Measurements from ENCODE around the gene RTP4. TPM values are rescaled to one million over a fixed set of nuclear protein-coding genes. Genes with fewer than 3 reads are reported as not detected.

RTP4 gene
- total and polyA plus RNA-seq, 10 donors: 8.2 to 15.7 (median 10.6) TPM

GRCh38 chr3:187359798-187360486 lies 8.2 kb upstream of the RTP4 start:
- Histone ChIP-seq H3K36me3 (no peaks in the 10 kb centered on the region), H3K9me3 (no peaks in the 10 kb centered on the region), H3K27ac (no peak overlapping the region), H3K4me3 (no peak overlapping the region), H3K4me1 (peaks cover 0 to 10% (median 6%) of the 10 kb centered on the region in 6 donors), H3K27me3 (replicated peaks in 1 of 7) (no peaks in the 10 kb centered on the region)
- TF ChIP-seq POLR2A (IDR thresholded peaks at IDR 0.05) (no peak), CTCF (IDR thresholded peaks at IDR 0.05 in 8 of 11, conservative IDR thresholded peaks at IDR 0.05 in 3 of 11) (no peak), POLR2AphosphoS5 (IDR thresholded peaks at IDR 0.05) (no peak)
- WGBS, 5 donors: 81 to 90% (median 86%) methylated on average over 7 of the region's 7 CpGs
- intact Hi-C loops (cut with DNase I; ENCODE audit: low total_unique reads): loop anchor here (5.0 kb wide), 1 partner anchor 32 kb away; no protein-coding TSS in a partner anchor
- DNase-seq: no peak

GRCh38 chr3:187360596-187360995 lies 7.6 kb upstream of the RTP4 start:
- no peak overlapping the region for H3K4me3 ChIP-seq
- H3K4me1 ChIP-seq: peaks cover 0 to 10% (median 6%) of the 10 kb centered on the region in 6 donors
- H3K27ac ChIP-seq: no peak overlapping the region
- no peaks in the 10 kb centered on the region for H3K27me3 ChIP-seq (replicated peaks in 1 of 7)
- H3K9me3 ChIP-seq: no peaks in the 10 kb centered on the region
- no peak for DNase-seq
- intact Hi-C loops (cut with DNase I; ENCODE audit: low total_unique reads): no loop called here
- TF ChIP-seq CTCF (IDR thresholded peaks at IDR 0.05 in 8 of 11, conservative IDR thresholded peaks at IDR 0.05 in 3 of 11) (no peak), POLR2A (IDR thresholded peaks at IDR 0.05) (no peak), POLR2AphosphoS5 (IDR thresholded peaks at IDR 0.05) (no peak)
- WGBS, 5 donors: 58 to 89% (median 82%) methylated on average over 3 of the region's 3 CpGs
- no peaks in the 10 kb centered on the region for H3K36me3 ChIP-seq

- TF ChIP-seq POLR2A (IDR thresholded peaks at IDR 0.05) (no peak), POLR2AphosphoS5 (IDR thresholded peaks at IDR 0.05) (peak in 1 of 3 donors; percentile 22)
- 10 to 18% (median 12%) methylated on average over 2 of the region's 2 CpGs for WGBS, 5 donors
- no peaks in the 10 kb centered on the region for H3K9me3 ChIP-seq
- no peaks in the 10 kb centered on the region for H3K27me3 ChIP-seq (replicated peaks in 1 of 7)
- intact Hi-C loops (cut with DNase I; ENCODE audit: low total_unique reads): no loop called here
- H3K27ac ChIP-seq: no peak overlapping the region
- H3K4me3 ChIP-seq: no peak overlapping the region
- no peaks in the 10 kb centered on the region for H3K36me3 ChIP-seq
- peaks cover 0 to 10% (median 6%) of the 10 kb centered on the region in 6 donors for H3K4me1 ChIP-seq
- no peak for DNase-seq
Observed at GRCh38 chr3:187361835-187362234, 6.3 kb upstream of the RTP4 start.

GRCh38 chr3:187367561-187368103 lies 553 bp upstream of the RTP4 start:
- Histone ChIP-seq H3K4me1 (peaks cover 11 to 35% (median 25%) of the 10 kb centered on the region in 6 donors), H3K9me3 (peaks cover 0 to 18% (median 0%) of the 10 kb centered on the region in 8 donors), H3K36me3 (peaks cover 0 to 29% (median 18%) of the 10 kb centered on the region in 6 donors), H3K27ac (peak overlapping the region; percentile 80 to 97 (median 90)), H3K27me3 (replicated peaks in 1 of 7) (no peaks in the 10 kb centered on the region), H3K4me3 (peak overlapping the region in 4 of 8 donors; percentile 49 to 69 (median 60))
- peak; percentile 83 for DNase-seq
- WGBS, 5 donors: 82 to 95% (median 89%) methylated on average over 16 to 29 of the region's 29 CpGs
- intact Hi-C loops (cut with DNase I; ENCODE audit: low total_unique reads): no loop called here
- TF ChIP-seq POLR2AphosphoS5 (IDR thresholded peaks at IDR 0.05) (no peak), CTCF (IDR thresholded peaks at IDR 0.05 in 8 of 11, conservative IDR thresholded peaks at IDR 0.05 in 3 of 11) (no peak), POLR2A (IDR thresholded peaks at IDR 0.05) (no peak)

Measured in spleen (tissue), 11 donors.